Astrocyte of the hippocampus (primary cell): ENCODE results near the gene FNDC11.
"Not testable (repeated sequence)": the region's sequence is repeated elsewhere in the genome, so short reads cannot be mapped to it uniquely, and the experiment has no call there.

Source experiments
- DNase-seq: peaks from one replicate; pipeline ENCODE4 v3.0.0; 2011; ENCODE audit warnings: low read depth, low spot score

FNDC11 gene

GRCh38 chr20:63553933-63554290 is at the start of gene FNDC11:
Gene FNDC11, plus strand, starts transcription at chr20:63554159. Its CDS starts 1,505 bp downstream, at chr20:63555664.
- peak; percentile 61 for DNase-seq

- DNase-seq = no peak
Measured at GRCh38 chr20:63504642-63505041, 49.3 kb upstream of the FNDC11 start.

GRCh38 chr20:63505281-63505680 is 48.7 kb upstream of the FNDC11 start:
- no peak for DNase-seq

- DNase-seq = no peak
Measured at GRCh38 chr20:63505723-63506122, 48.2 kb upstream of the FNDC11 start.

- DNase-seq = no peak
Measured at GRCh38 chr20:63507083-63507743, 46.7 kb upstream of the FNDC11 start.

- no peak for DNase-seq
Measured at GRCh38 chr20:63508072-63508768, 45.7 kb upstream of the FNDC11 start.

- no peak for DNase-seq
Measured at GRCh38 chr20:63509088-63509564, 44.8 kb upstream of the FNDC11 start.

- no peak for DNase-seq
Measured at GRCh38 chr20:63513207-63513606, 40.8 kb upstream of the FNDC11 start.

- DNase-seq = not testable (repeated sequence)
Measured at GRCh38 chr20:63514520-63514919, 39.4 kb upstream of the FNDC11 start.

GRCh38 chr20:63517376-63518309 is 36.3 kb upstream of the FNDC11 start:
- no peak for DNase-seq

- DNase-seq = no peak
Measured at GRCh38 chr20:63518351-63518861, 35.6 kb upstream of the FNDC11 start.

GRCh38 chr20:63518946-63519667 is 34.9 kb upstream of the FNDC11 start:
- DNase-seq = no peak

- DNase-seq = peak; percentile 79
Measured at GRCh38 chr20:63519668-63520503, 34.1 kb upstream of the FNDC11 start.

- peak; percentile 94 for DNase-seq
Measured at GRCh38 chr20:63520504-63520933, 33.4 kb upstream of the FNDC11 start, which contains the start of gene PPDPF. Gene PPDPF, plus strand, starts transcription at chr20:63520765. Its CDS starts 544 bp downstream, at chr20:63521309.

- DNase-seq = peak; percentile 88
Measured at GRCh38 chr20:63520934-63521601, 32.9 kb upstream of the FNDC11 start.

- peak; percentile 42 for DNase-seq
Measured at GRCh38 chr20:63521602-63522001, 32.4 kb upstream of the FNDC11 start.

- DNase-seq = peak; percentile 30
Measured at GRCh38 chr20:63522091-63522868, 31.7 kb upstream of the FNDC11 start.

- no peak for DNase-seq
Measured at GRCh38 chr20:63522981-63523611, 30.9 kb upstream of the FNDC11 start.
